HepG2 (cell line): ENCODE data around the gene TROAP. TPM values are rescaled to one million over a fixed set of nuclear protein-coding genes. Genes with fewer than 3 reads are reported as not detected.

ENCODE experiments used
- ETS1 ChIP-seq: sonication (generic); formaldehyde crosslinking; IDR thresholded peaks from 2 replicates; pipeline ENCODE4 v1.4.0; 2020; ENCODE audit warnings: missing genetic modification reagents
- HMGXB3 ChIP-seq: sonication (generic); formaldehyde crosslinking; IDR thresholded peaks from 2 replicates; pipeline ENCODE4 v1.4.0; 2020; ENCODE audit warnings: missing genetic modification reagents, borderline replicate concordance
- HNRNPLL ChIP-seq: fragments of 200-400 bp; formaldehyde crosslinking; IDR thresholded peaks from 2 replicates; pipeline ENCODE4 v1.6.1; 2017; ENCODE audit warnings: mild to moderate bottlenecking, low read depth, low read length; ENCODE audit not compliant: poor library complexity, severe bottlenecking
- MAX ChIP-seq: IDR thresholded peaks from 2 replicates; pipeline ENCODE4 v1.6.1; 2012; ENCODE audit warnings: inconsistent platforms
- NCOA5 ChIP-seq: sonication (generic); formaldehyde crosslinking; IDR thresholded peaks from 2 replicates; pipeline ENCODE4 v1.4.0; 2020; ENCODE audit warnings: missing genetic modification reagents
- SSRP1 ChIP-seq: IDR thresholded peaks from 2 replicates; pipeline ENCODE4 v1.6.1; 2016; ENCODE audit warnings: control low read depth
- U2AF2 ChIP-seq: fragments of 200-400 bp; formaldehyde crosslinking; IDR thresholded peaks from 2 replicates; pipeline ENCODE4 v1.6.1; 2017; ENCODE audit warnings: low read depth, mild to moderate bottlenecking, low read length
- ZFX ChIP-seq: sonication (generic); formaldehyde crosslinking; IDR thresholded peaks from 2 replicates; pipeline ENCODE4 v1.4.0; 2020; ENCODE audit warnings: mild to moderate bottlenecking, low read depth, missing genetic modification reagents, moderate library complexity
- ZNF18 ChIP-seq: sonication (generic); formaldehyde crosslinking; IDR thresholded peaks from 2 replicates; pipeline ENCODE4 v1.8.0; 2022; ENCODE audit warnings: mild to moderate bottlenecking, missing genetic modification reagents; ENCODE audit not compliant: insufficient replicate concordance
- ZNF605 ChIP-seq: sonication (generic); formaldehyde crosslinking; IDR thresholded peaks from 2 replicates; pipeline ENCODE4 v1.8.0; 2022; ENCODE audit warnings: mild to moderate bottlenecking, missing genetic modification reagents
- ZNF768 ChIP-seq: sonication (generic); formaldehyde crosslinking; IDR thresholded peaks from 2 replicates; pipeline ENCODE4 v1.4.0; 2020; ENCODE audit warnings: missing genetic modification reagents
- polyA plus RNA-seq, 8 experiments: library from polyadenylated mRNA; depleted of rRNA in 3 of 8; stranded (reverse) in 7 of 8; unstranded in 1 of 8; fragments of >200 nt; fragmentation: Illumina TruSeq in 4 of 8; extraction: Trizol in 4 of 8; gene quantifications; 2 replicates each; pipeline versions ENCODE4 v1.2.1 to v1.2.3, GENCODE V29; 2011 to 2016; ENCODE audit warnings: low read depth in 4 of 8, missing spikeins in 1 of 8, mixed read lengths in 1 of 8; ENCODE audit not compliant: insufficient read depth in 1 of 8
- total RNA-seq, 5 experiments: library from RNA; depleted of rRNA; stranded (reverse); fragments of >200 nt; fragmentation: Illumina TruSeq; extraction: Trizol; gene quantifications; 2 replicates each; pipeline ENCODE4 v1.2.3, GENCODE V29; 2016; ENCODE audit warnings: low read depth in 1 of 5
- TF ChIP-seq, protein P1 (sequence below): sonication (generic); formaldehyde crosslinking; IDR thresholded peaks from 2 replicates; pipeline ENCODE4 v1.4.0; 2020; ENCODE audit warnings: low read depth, missing genetic modification reagents
- TF ChIP-seq, protein P2 (sequence below): sonication (generic); formaldehyde crosslinking; IDR thresholded peaks from 2 replicates; pipeline ENCODE4 v1.4.0; 2020; ENCODE audit warnings: missing genetic modification reagents
- TF ChIP-seq, protein P3 (sequence below), 2 experiments: fragments of 450-650 bp in 1 of 2; sonication (generic) in 1 of 2; formaldehyde crosslinking; IDR thresholded peaks; 2 replicates each; pipeline versions ENCODE4 v1.5.0 to v1.8.0; 2020 to 2022; ENCODE audit warnings: mild to moderate bottlenecking in 1 of 2, missing genetic modification reagents in 1 of 2

The TROAP gene
- total and polyA plus RNA-seq, 2 of the 13 experiments (the other 11 are each of a cell fraction or from before 2014, with no cell fraction given): 22.5 to 30.9 TPM

DNA sequence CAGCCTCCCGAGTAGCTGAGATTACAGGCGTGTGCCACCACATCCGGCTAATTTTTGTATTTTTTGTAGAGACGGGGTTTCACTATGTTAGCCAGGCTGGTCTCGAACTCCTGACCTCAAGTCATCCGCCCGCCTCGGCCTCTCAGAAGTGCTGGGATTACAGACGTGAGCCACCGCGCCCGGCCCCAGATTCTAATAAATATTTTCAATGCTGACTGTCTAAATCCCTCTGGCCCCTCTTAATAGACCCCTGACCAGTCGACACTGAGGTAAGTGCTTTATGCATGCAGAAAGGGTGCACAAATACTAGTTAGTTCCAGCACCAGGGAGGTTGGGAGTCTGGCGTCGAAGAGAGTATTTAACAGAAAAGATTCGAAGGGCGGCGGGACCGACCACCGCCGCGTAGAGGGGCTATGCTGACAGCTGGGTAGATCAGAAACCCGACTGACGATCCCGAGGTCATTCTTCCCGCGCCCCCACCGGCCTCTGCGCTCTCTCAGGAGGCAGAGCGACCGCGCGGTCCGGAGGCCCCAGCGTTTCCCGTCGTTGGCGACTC is 43.1 kb downstream of the TROAP start (continued):
- TF ChIP-seq, protein P1, sequence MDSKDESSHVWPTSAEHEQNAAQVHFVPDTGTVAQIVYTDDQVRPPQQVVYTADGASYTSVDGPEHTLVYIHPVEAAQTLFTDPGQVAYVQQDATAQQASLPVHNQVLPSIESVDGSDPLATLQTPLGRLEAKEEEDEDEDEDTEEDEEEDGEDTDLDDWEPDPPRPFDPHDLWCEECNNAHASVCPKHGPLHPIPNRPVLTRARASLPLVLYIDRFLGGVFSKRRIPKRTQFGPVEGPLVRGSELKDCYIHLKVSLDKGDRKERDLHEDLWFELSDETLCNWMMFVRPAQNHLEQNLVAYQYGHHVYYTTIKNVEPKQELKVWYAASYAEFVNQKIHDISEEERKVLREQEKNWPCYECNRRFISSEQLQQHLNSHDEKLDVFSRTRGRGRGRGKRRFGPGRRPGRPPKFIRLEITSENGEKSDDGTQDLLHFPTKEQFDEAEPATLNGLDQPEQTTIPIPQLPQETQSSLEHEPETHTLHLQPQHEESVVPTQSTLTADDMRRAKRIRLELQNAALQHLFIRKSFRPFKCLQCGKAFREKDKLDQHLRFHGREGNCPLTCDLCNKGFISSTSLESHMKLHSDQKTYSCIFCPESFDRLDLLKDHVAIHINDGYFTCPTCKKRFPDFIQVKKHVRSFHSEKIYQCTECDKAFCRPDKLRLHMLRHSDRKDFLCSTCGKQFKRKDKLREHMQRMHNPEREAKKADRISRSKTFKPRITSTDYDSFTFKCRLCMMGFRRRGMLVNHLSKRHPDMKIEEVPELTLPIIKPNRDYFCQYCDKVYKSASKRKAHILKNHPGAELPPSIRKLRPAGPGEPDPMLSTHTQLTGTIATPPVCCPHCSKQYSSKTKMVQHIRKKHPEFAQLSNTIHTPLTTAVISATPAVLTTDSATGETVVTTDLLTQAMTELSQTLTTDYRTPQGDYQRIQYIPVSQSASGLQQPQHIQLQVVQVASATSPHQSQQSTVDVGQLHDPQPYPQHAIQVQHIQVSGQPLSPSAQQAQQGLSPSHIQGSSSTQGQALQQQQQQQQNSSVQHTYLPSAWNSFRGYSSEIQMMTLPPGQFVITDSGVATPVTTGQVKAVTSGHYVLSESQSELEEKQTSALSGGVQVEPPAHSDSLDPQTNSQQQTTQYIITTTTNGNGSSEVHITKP (CRISPR knock-in tag): no peak
- TF ChIP-seq NCOA5 (CRISPR knock-in tag): no peak
- no peak for TF ChIP-seq HMGXB3 (CRISPR knock-in tag)
- no peak for TF ChIP-seq ETS1
- TF ChIP-seq ZNF18 (CRISPR knock-in tag): no peak
- TF ChIP-seq ZNF605 (CRISPR knock-in tag): peak; percentile 83; the same call in 1 of the 2 replicates
- no peak for TF ChIP-seq ZFX (CRISPR knock-in tag)
- no peak for TF ChIP-seq HNRNPLL
- TF ChIP-seq U2AF2: no peak
- TF ChIP-seq, protein P2, sequence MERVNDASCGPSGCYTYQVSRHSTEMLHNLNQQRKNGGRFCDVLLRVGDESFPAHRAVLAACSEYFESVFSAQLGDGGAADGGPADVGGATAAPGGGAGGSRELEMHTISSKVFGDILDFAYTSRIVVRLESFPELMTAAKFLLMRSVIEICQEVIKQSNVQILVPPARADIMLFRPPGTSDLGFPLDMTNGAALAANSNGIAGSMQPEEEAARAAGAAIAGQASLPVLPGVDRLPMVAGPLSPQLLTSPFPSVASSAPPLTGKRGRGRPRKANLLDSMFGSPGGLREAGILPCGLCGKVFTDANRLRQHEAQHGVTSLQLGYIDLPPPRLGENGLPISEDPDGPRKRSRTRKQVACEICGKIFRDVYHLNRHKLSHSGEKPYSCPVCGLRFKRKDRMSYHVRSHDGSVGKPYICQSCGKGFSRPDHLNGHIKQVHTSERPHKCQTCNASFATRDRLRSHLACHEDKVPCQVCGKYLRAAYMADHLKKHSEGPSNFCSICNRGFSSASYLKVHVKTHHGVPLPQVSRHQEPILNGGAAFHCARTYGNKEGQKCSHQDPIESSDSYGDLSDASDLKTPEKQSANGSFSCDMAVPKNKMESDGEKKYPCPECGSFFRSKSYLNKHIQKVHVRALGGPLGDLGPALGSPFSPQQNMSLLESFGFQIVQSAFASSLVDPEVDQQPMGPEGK: 0 out of 2 replicates have a peak, but pooled peaks have one; percentile 35
- no peak for TF ChIP-seq SSRP1 (CRISPR knock-in tag)
- no peak for TF ChIP-seq ZNF768
- TF ChIP-seq, protein P3, sequence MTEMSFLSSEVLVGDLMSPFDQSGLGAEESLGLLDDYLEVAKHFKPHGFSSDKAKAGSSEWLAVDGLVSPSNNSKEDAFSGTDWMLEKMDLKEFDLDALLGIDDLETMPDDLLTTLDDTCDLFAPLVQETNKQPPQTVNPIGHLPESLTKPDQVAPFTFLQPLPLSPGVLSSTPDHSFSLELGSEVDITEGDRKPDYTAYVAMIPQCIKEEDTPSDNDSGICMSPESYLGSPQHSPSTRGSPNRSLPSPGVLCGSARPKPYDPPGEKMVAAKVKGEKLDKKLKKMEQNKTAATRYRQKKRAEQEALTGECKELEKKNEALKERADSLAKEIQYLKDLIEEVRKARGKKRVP (CRISPR knock-in tag; IDR thresholded peaks at IDR 0.05): no peak
- no peak for TF ChIP-seq MAX
